HG03280 (cell line): ENCODE data around the gene CCAR1.
"Not testable (repeated sequence)": the region's sequence is repeated elsewhere in the genome, so short reads cannot be mapped to it uniquely, and the experiment has no call there.

Source experiments
- ATAC-seq: cut with Tn5 transposase; IDR thresholded peaks from one replicate; pipeline ENCODE4 v1.9.1; 2021; ENCODE audit warnings: mild to moderate bottlenecking, moderate library complexity; ENCODE audit not compliant: unreplicated experiment

The CCAR1 gene

GRCh38 chr10:68826764-68827591, 105.9 kb downstream of the CCAR1 start, which contains the start of gene STOX1:
Gene STOX1 (plus strand): TSS chr10:68827531. CDS start chr10:68827624, 93 bp downstream.
- ATAC-seq: peak; percentile 59

- not testable (repeated sequence) for ATAC-seq
Measured at GRCh38 chr10:68827592-68827959, 106.5 kb downstream of the CCAR1 start.

- ATAC-seq: peak; percentile 32
Measured at GRCh38 chr10:68828083-68828601, 107.1 kb downstream of the CCAR1 start.

- no peak for ATAC-seq
Measured at GRCh38 chr10:68828833-68829232, 107.8 kb downstream of the CCAR1 start.

- ATAC-seq: no peak
Measured at GRCh38 chr10:68829521-68829920, 108.5 kb downstream of the CCAR1 start.

- ATAC-seq: no peak
Measured at GRCh38 chr10:68829952-68830351, 108.9 kb downstream of the CCAR1 start.

GRCh38 chr10:68831961-68832455, 111.0 kb downstream of the CCAR1 start:
- ATAC-seq: no peak

- ATAC-seq: no peak
Measured at GRCh38 chr10:68832601-68833000, 111.6 kb downstream of the CCAR1 start.

- no peak for ATAC-seq
Measured at GRCh38 chr10:68837626-68838322, 116.7 kb downstream of the CCAR1 start.

- not testable (repeated sequence) for ATAC-seq
Measured at GRCh38 chr10:68840650-68841049, 119.6 kb downstream of the CCAR1 start.
